ENCODE results near the gene WWTR1.

WWTR1 gene

DNA sequence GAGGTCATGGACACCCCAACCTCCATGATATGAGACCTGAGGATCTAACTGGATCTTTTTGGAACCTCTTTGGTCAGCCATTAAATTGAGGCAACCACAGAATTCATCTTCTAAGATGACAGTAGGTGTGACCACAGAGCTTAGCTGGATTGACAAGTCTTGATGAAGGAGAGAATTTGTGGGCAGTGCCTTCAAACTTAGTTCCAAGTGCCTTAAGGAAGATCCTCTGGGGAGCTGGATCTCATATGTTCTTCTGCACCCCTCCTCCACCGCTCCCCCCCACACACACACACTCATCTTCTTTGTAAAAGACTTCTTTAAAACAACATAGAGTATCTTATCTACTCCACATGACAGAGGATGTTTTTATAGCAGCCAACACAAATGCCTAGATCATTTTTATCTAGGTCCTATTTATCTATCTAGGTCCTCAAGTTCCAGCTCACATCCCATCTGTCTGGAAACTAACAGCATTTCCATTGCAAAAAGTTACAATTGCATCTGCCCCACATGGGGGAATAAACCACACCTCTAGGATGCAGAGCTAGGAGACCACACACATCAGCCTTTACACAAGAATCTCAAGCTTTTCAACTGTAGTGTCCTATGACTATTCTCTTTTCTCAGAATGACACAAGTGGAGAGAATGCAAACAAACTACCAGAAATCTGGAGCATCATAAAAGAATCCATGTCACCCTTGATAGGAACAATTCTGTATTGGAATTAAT lies 37.4 kb downstream of the WWTR1 start:
- no peak for DNase-seq

DNA sequence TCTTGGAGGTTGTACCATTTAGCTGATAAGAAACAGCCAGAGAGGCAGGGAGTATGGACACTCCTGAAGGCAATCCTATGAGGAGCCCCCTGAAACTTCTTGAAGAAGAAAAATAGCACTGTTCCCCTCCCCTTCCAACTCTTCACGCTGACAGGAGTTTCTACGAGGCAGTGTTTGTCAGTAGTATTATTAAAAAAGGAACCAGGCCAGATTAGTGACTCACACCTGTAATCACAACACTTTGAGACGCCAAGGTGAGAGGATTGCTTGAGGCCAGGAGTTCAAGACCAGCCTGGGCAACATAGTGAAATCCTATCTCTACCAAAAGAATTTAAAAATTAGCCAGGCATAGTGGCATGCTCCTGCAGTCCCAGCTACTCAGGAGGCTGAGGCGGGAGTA lies 38.7 kb downstream of the WWTR1 start:
- DNase-seq: no peak

DNA sequence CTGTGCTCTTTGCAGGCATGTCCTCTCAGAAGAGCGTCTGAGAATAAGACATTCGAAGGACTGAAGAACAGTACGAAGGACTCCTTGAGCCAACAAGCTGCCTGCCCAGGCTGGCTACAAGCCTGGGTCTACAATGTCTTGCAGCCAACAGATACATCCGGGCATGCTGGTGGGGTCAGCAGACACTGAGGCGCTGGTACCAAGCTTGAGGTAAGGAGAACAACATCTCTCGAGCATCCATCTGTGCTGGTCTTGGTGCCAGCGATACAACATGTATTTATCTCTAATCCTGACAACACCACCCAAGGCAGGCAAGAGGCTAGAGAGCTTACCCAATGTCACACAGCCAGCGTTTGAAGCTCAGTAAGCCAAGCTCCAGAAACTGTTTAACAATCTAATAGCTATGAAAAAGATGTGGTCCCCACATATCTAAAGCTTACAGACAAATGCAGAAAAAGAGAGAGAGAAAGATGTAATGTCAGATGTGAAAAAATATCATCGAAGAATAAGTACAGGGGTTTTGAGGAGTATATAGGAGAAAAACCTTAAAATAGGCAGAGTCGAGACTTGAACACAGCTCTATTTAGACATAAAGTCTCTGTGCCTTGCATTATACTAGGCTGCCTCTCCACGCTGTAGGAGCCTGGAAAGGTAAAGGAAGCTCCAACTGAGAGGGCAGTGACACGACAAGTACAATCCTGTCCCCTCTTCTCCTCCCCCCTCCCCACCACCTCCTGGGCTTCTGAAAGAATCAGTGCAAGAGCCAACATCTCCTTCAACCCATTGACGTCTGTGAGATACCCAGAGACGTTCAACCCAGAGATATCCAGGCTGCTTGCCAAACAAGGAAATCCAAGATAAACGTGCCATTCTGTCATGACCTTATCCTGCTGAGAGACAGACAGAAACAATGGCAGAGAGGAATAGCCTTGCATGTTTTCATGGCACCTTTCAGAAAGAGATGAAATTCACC lies 39.4 kb downstream of the WWTR1 start:
- no peak for DNase-seq

DNA sequence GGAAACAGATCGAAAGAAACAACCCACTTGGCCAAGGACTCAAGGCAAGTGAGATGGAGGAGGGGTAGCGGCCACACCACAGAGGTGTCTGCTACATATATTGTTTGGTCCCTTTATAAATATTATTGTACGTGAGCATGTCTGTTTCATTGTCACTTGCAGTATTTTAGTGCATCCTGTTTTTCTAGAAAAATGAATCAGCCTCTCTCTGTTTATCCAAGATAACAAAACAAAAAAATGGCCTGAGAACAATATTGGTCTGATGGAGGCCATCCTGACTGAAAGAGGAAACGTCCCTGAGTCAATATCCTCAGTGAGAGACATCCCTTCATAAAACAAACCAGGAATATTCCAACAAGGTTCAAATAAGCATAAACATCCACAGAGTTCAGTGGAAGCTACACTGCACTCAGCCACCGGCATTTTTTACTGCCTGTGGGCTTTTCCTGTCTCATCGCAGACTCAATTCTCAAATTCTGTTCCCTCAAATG lies 42.0 kb downstream of the WWTR1 start:
- no peak for DNase-seq

DNA sequence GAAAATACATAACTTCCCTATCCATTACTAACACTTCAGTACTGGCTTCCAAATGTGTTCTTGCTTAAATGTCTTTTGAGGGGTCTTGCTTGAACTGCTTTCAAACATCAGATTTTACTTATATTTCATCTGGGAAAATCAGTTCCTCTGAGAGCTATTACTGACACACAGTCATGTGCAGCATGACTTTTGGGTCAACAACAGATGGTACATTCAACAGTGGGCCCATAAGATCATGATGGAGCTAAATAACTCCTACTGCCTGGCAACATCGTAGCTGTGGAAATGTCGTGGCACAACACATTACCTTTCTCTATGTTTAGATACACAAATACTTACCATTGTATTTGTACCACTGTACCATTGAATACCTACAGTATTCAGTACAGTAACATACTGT lies 43.8 kb downstream of the WWTR1 start:
- DNase-seq: no peak

DNA sequence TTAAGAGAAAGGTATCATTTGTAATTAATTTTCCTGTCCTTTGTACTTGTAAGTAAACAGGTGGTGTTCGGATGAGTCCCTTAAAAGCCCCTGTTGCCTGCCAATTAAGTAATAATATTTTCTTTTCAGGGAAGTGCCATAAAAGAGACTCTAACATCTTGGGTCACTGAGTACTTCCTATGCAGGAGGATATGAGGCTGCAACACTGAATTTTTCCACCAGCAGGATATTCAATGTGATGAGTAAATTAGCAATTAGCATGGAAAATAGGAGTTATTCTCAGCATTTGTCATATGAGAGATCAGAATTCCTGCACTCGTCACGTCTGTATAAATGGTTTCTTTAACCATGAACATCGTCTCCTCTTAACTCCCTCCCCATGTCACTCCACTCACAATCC lies 45.4 kb downstream of the WWTR1 start:
- no peak for DNase-seq

DNA sequence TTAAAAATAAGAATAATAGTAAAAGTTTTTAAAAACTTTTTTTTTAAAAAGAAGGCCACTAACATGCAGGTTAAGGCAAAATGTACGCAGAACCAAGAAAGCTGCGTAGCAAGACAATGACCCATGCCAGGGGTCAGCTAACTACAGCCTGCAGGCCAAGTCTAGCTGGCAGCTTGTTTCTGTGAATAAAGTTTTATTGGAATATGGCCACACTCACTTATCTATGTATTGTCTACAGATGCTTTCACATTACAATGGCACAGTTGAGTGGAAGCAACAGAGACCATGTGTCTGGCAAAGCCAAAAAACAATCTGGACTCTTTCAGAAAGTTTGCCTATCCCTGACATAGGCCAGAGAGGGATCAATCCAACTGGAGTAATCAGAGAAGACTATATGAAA lies 46.7 kb downstream of the WWTR1 start:
- DNase-seq: no peak

DNA sequence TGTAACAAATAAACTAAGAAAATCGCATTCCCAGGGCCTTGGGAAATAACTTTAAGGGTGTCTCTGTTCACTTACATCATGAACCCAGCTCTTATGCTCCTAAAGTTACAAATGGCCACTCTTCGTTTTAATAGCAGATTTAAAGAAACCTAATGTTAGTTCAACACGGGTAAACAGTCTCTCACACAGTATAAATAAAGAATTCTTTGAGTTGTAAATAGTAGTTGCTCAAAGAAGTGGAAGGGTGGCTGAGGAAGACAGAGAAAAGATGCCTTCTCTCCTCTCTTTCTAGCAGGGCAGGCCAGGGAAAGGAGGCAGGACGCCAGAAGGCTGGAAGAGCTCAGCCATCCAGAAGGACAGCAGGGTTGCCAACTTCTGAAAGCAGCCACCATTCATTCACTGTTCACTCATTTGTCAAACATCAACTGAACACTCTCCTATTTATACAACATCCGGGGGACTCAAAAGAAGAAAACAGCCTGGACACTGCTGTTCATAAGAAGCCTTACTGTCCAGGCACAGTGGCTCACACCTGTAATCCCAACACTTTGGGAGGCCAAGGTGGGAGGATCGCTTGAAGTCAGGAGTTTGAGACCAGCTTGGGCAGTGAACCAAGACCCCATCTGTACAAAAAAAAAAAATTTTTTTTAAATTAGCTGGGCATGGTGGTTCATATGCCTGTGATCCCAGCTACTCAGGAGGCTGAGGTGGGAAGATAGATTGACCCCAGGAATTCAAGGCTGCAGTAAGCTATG lies 47.3 kb downstream of the WWTR1 start:
- no peak for DNase-seq

DNA sequence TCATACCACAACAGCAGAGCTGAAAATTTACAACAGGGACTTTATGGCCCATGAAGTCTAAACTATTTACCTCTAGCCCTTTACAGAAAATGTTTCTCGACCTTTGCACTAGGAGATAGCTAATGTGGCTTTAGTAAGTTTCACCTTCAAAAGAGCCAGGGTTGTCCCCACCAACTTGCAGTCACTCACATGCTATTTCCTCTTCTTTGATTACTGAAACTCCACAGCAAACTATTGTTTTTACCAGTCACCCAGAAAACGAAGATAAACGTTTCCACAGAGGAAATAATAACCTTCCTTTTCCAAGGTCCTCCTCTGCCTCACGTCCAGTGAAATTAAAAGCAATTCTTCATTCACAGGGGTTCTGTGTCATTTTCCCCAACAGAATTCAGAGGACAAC lies 48.2 kb downstream of the WWTR1 start:
- DNase-seq: no peak

DNA sequence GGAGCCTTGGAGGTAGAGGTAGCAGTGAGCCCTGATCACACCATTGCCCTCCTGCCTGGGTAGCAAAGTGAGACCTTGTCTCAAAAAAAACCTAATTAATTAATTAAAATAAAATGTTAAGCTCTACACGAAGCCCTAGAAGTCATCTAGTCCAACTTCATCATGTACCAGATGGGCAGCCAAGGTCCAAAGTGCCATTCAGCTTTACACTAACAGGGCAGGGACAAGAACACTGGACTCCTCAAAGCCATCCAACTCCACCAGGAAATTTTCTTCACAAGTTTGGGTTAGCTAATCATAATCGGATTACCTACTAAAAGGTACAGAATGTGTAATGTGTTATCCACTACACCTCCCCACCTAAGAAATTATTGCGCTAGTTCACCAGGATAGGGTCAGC lies 48.8 kb downstream of the WWTR1 start:
- DNase-seq: no peak

DNA sequence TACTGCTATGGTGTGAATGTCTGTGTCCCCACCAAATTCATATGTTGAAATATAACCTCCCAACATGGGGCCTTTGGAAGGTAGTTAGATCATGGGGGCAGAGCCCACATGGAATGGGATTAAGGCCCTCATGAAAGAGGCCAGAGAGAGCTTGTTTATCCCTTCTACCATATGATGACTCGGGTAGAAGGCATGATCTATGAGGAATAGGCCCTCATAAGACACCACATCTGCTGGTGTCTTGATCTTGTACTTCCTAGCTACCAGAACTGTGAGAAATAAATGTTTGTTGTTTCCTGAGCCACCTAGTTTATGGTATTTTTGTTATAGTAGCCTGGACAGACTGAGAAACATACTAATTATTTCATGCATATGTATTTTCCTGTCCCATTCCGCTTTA lies 51.9 kb downstream of the WWTR1 start:
- no peak for DNase-seq

DNA sequence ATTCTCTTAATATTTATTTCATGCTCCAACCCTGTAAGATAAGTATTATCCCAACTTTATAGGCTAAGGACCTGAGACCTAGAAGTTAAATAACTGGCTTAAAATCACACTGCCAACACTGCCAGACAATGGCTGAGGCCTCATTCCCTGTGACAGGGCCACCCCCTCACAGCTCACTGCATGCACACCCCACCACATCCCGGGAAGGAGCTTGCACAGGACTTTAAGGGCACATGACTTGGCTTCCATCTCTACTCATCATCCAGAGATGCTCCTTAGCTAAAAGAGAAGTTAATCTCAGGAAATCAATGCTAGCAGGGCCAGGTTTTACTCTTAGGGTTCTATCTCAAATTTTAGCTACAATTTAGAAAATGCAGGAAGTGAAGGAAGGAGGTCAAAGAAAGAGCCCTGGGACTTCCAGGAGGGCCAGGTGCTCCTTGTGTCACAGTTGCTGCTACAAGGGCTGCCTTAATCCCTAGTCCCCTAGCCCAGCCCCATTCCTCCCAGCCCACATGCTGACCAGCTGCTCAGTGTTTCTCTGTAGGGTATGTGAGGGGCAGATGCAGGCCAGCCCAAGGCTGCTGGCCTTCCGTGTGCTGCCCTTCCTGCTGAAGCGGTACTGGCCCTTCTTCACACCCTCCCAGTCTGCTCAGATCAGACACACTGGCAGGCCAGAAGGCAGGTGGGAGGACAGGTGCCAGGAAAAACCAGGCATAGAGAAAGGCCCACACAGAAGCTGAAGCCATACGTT lies 53.5 kb downstream of the WWTR1 start:
- no peak for DNase-seq

DNA sequence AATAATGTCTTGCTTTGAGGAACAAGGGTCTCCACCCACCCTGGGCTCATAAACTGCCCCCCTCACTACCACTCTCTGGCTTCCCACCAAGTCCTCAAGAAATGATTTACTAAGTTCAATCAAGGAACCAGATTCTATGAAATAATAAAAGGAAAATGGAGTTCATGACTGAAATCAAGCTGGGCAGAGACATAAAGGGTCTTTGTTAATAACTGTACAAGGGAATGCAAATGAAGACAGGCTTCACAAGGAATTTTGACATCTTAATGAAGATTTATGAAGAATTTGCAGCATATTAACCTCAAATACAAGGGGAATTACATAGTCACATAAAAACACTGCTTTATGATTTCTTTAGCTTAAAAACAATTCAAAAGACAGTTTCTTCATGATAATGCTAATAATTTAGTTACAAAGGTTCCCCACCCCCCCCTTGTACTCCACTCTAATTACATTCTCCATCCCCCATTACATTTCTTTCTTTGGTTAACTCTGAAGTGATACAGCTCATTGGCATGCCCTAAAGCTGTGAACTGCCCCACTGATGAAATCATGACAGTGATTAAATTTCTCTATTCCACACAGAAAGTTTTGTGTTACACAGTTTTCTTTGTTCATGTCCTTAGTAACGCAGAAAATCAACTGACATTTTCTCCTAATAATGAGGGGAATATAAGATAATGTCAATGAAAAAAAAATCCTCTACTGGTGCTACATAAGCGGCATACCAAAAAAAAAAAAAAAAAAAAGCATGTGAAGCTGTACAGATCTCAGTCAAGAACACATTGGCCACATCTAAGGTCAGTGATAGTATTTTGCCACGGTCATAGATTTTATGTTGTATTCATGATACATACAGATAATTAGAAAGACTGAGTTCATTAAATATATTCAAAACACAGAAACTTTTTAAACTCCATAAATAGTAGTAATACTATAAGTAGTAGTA lies 54.4 kb downstream of the WWTR1 start:
- DNase-seq: no peak

DNA sequence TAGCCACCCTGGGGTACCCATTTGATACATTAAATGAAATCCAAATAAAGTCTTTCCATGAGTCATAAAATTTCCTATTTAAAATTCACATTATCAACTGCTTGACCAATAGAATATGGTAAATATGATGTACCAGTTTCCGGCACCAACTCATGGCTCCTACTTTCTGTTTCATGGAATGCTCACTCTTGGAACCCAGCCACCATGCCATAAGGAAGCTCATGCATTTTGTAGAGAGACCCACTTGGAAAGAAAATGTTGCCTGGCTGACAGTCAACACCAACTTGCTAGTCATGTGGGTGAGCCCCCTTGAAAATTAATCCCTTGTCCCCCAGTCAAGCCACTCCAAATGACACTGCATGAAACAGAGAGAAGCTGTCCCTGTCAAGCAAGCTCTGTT lies 57.2 kb downstream of the WWTR1 start:
- DNase-seq: no peak

DNA sequence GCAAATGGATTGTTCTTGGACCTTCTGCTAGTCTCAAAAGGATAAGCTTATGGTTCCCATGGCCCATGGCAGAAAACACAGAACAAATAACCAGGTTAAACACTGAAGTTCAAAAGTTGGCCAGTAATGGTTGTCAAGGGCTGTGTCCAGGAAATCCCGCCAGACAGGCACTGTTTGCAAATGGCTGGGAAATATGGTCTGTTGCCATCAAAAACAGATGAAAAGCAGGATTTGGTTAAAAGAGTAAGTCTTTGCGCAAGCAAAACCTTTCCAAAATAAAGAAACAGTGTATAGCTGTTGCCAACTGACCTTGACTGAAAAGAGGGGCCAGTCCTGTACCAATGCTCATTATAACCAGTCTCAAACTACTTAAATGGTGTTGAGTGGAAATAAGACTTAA lies 58.6 kb downstream of the WWTR1 start:
- DNase-seq: no peak

DNA sequence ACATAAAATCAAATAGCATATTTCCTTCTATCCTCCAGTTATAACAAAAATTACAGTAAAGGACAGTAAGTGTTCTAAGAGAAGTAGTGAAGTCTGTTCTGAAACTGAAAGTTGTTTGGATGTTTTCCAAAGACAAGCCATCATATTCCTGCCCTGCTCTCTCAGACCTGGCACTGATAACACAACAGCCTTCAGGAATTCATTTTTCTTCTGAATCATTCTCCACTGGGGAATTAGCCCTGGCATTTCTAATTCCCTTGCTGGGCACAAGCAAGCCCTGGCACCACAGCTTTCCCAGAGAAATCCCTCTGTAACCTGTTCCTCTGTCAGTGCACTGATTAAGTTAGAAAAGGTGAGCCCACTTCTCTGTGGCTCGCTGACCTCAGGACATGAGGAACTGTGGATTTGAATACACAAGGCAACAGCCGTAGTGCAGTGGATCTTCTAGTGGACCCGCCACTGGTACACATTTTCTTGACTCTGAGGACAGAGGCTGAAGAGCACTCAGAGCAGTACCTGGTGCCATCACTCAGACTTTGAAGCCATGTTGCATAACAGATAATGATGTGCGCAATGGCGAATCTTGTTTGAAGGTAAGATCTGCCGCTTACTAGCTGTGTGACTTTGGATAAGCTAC lies 61.6 kb downstream of the WWTR1 start:
- no peak for DNase-seq

DNA sequence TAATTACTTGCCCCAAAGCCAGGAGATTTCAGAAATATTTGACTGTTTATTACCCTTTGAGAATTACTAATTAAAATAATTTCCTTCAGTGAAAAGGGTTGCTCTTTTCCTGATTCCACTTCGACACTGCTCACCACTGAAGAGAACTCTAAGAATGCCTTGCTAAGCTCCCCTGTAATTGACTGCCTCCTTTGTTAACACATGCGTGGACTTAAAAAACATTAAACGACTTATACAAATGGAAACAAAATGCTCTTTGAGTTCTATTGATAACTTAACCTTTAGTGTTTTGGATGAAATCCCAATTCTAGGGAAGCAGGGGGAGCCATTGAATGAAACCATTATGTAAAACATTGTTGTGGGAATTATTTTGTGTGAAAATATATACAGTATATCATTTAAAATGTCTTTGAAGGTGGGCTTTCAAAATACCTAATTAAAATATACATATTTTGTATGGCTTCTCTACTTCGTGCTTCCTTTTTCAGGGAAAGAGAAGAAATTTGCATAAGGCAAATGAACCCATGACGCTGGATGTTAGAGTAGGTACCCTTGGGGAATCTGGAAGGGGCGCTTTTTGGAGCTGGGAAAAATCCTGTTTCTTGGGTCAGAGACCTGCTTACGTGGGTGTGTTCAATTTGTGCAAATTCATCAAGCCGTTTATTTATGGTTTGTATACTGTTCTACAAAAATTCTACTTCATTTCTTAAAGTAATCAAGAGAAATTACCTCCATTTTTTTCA lies 64.2 kb downstream of the WWTR1 start:
- no peak for DNase-seq

DNA sequence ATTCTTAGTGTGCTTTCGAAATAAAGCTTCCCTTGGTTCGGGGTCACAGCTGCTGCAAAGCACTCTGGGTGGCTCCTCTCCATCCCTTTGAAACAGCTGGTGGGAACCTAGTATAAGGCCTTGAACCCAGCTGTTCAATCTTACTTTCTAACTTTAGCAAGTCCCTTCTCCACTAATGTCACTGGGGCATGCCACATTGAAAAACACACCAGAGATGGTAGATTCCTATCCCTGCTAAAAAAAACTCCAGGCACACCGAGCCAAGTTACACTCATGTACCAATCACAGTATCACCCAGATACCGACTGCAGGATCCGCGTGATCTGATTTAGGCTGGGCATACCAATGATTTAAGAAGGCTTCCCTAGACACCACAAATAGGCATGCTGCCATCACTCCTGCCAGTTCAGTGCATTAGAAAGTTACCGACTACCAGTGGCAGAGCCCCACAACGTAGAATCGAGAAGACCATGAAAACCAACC lies 65.0 kb downstream of the WWTR1 start:
- DNase-seq: no peak

DNA sequence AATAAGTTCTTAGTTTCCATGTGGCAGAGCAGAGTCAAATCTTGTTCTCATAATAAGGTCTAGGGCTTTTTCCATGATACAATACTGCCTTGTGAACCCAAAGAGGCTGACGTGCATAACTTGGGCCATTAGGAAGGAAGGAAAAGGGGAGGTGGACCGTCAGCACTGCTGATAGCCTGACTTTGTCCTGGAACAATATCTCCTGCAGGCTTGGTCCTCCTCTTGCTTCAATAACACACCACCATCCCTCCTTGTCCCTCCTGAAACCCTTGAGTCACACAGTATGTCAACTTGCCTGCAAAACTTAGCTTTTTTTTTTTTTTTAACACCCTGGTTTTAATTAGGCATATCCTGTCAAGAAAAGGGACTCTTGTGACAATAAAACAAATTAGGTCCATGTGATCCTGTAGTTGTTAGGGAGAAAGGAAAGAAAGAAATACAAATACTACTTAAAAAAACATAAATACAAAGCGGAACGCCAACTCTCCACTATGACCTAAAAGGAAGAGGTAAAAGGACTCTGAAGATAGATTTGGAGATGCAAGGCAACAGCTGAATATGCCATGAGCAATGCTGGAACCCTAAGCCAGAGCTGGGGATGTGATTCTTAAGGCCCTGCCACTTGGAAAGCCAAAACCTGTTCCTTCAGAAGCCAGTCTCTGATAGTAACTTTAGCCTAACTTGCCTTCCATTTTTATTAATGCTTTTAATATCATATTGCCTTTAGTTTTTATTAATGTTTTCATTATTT lies 67.0 kb downstream of the WWTR1 start:
- no peak for DNase-seq

All from CD4-positive, alpha-beta T cell treated with Interleukin-17A for 1 hour (primary cell).